ENCODE results near the gene ARNT2. TPM values are rescaled to one million over a fixed set of nuclear protein-coding genes. Genes with fewer than 3 reads are reported as not detected.
A peak's percentile ranks its signal among the peaks of the same experiment; 100 is the strongest.

The ARNT2 gene
- total and polyA plus RNA-seq, 2 donors (not counting 1 experiment from before 2014, with no cell fraction given), result 15.5 to 61.2 TPM

GRCh38 chr15:80384432-80384831 is 19.8 kb upstream of the ARNT2 start:
- no peak for TF ChIP-seq CTCF (conservative IDR thresholded peaks at IDR 0.05 in 1 of 2, IDR thresholded peaks at IDR 0.05 in 1 of 2; ENCODE audit: low read depth in 1 of 2, low read length in 2 of 2)
- TF ChIP-seq EZH2 (IDR thresholded peaks at IDR 0.05; ENCODE audit: low read length, missing control alignments), result no peak
- Histone ChIP-seq H3K4me3 (replicated peaks in 1 of 4; ENCODE audit: control extremely low read depth in 1 of 4, insufficient read depth in 1 of 4, low read depth in 3 of 4, low read length in 4 of 4) (no peak overlapping the region), H3K27ac (ENCODE audit: insufficient read depth, low read length) (no peak overlapping the region), H3K4me1 (ENCODE audit: control insufficient read depth, extremely low read depth, insufficient read depth, low read length) (no peaks in the 10 kb centered on the region), H3K36me3 (ENCODE audit: control insufficient read depth, insufficient read depth, low read length) (no peaks in the 10 kb centered on the region), H3K9ac (ENCODE audit: insufficient read depth, low read length) (no peak overlapping the region), H3K9me3 (ENCODE audit: control insufficient read depth, insufficient read depth, low read depth, low read length) (no peaks in the 10 kb centered on the region), H3K79me2 (ENCODE audit: control insufficient read depth, insufficient read depth, low read length) (no peaks in the 10 kb centered on the region), H2AFZ (ENCODE audit: low read length) (no peak overlapping the region), H3K27me3 (ENCODE audit: control insufficient read depth, insufficient read depth, low read length) (peaks cover 8% of the 10 kb centered on the region), H3K4me2 (ENCODE audit: extremely low read depth, insufficient read depth, low read length) (no peak overlapping the region), H4K20me1 (ENCODE audit: control insufficient read depth, extremely low read depth, insufficient read depth, low read length) (no peaks in the 10 kb centered on the region)
- peak in 1 of 2 donors; percentile 51 for DNase-seq (ENCODE audit: low read depth in 2 of 2)

GRCh38 chr15:80386151-80386550 is 18.0 kb upstream of the ARNT2 start:
- Histone ChIP-seq H3K79me2 (ENCODE audit: control insufficient read depth, insufficient read depth, low read length) (no peaks in the 10 kb centered on the region), H3K27ac (ENCODE audit: insufficient read depth, low read length) (no peak overlapping the region), H2AFZ (ENCODE audit: low read length) (no peak overlapping the region), H3K9me3 (ENCODE audit: control insufficient read depth, insufficient read depth, low read depth, low read length) (no peaks in the 10 kb centered on the region), H3K27me3 (ENCODE audit: control insufficient read depth, insufficient read depth, low read length) (peaks cover 5% of the 10 kb centered on the region), H3K36me3 (ENCODE audit: control insufficient read depth, insufficient read depth, low read length) (no peaks in the 10 kb centered on the region), H3K4me3 (replicated peaks in 1 of 4; ENCODE audit: control extremely low read depth in 1 of 4, insufficient read depth in 1 of 4, low read depth in 3 of 4, low read length in 4 of 4) (no peak overlapping the region), H3K4me2 (ENCODE audit: extremely low read depth, insufficient read depth, low read length) (no peak overlapping the region), H3K4me1 (ENCODE audit: control insufficient read depth, extremely low read depth, insufficient read depth, low read length) (no peaks in the 10 kb centered on the region), H3K9ac (ENCODE audit: insufficient read depth, low read length) (no peak overlapping the region), H4K20me1 (ENCODE audit: control insufficient read depth, extremely low read depth, insufficient read depth, low read length) (no peaks in the 10 kb centered on the region)
- no peak for DNase-seq (ENCODE audit: low read depth in 2 of 2)
- no peak for TF ChIP-seq EZH2 (IDR thresholded peaks at IDR 0.05; ENCODE audit: low read length, missing control alignments)
- TF ChIP-seq CTCF (conservative IDR thresholded peaks at IDR 0.05 in 1 of 2, IDR thresholded peaks at IDR 0.05 in 1 of 2; ENCODE audit: low read depth in 1 of 2, low read length in 2 of 2), result no peak

GRCh38 chr15:80388326-80388725 is 15.9 kb upstream of the ARNT2 start:
- no peak overlapping the region for H3K27ac ChIP-seq (ENCODE audit: insufficient read depth, low read length)

More at GRCh38 chr15:80388326-80388725, 15.9 kb upstream of the ARNT2 start:
- TF ChIP-seq CTCF (conservative IDR thresholded peaks at IDR 0.05 in 1 of 2, IDR thresholded peaks at IDR 0.05 in 1 of 2; ENCODE audit: low read depth in 1 of 2, low read length in 2 of 2), result no peak
- TF ChIP-seq EZH2 (IDR thresholded peaks at IDR 0.05; ENCODE audit: low read length, missing control alignments), result no peak
- Histone ChIP-seq H3K9ac (ENCODE audit: insufficient read depth, low read length) (no peak overlapping the region), H3K4me2 (ENCODE audit: extremely low read depth, insufficient read depth, low read length) (no peak overlapping the region), H3K36me3 (ENCODE audit: control insufficient read depth, insufficient read depth, low read length) (no peaks in the 10 kb centered on the region), H3K4me1 (ENCODE audit: control insufficient read depth, extremely low read depth, insufficient read depth, low read length) (no peaks in the 10 kb centered on the region), H3K79me2 (ENCODE audit: control insufficient read depth, insufficient read depth, low read length) (no peaks in the 10 kb centered on the region), H3K27me3 (ENCODE audit: control insufficient read depth, insufficient read depth, low read length) (peaks cover 5% of the 10 kb centered on the region), H3K4me3 (replicated peaks in 1 of 4; ENCODE audit: control extremely low read depth in 1 of 4, insufficient read depth in 1 of 4, low read depth in 3 of 4, low read length in 4 of 4) (no peak overlapping the region), H3K9me3 (ENCODE audit: control insufficient read depth, insufficient read depth, low read depth, low read length) (no peaks in the 10 kb centered on the region), H4K20me1 (ENCODE audit: control insufficient read depth, extremely low read depth, insufficient read depth, low read length) (no peaks in the 10 kb centered on the region), H2AFZ (ENCODE audit: low read length) (no peak overlapping the region)
- DNase-seq (ENCODE audit: low read depth in 2 of 2), result no peak
